H1 (cell line): ENCODE data around the gene PNLIPRP1. TPM values are rescaled to one million over a fixed set of nuclear protein-coding genes. Genes with fewer than 3 reads are reported as not detected.

ENCODE experiments used
- CTCF ChIA-PET: fragments of 300-600 bp; sonication (Branson Sonifier 250); formaldehyde crosslinking; loops from one replicate; lab custom pipeline; 2021; ENCODE audit not compliant: partially characterized antibody; lab: Charles Lee
- POLR2A ChIA-PET: fragments of 300-600 bp; sonication (Branson Sonifier 250); formaldehyde crosslinking; loops from one replicate; lab custom pipeline; 2021; ENCODE audit warnings: inconsistent platforms; ENCODE audit not compliant: partially characterized antibody; lab: Charles Lee
- DNase-seq, 2 experiments: peaks; one replicate each; pipeline versions ENCODE4 v3.0.0 to v3.0.0-alpha.2; 2010 to 2022; ENCODE audit warnings: low spot score in 2 of 2, low read depth in 1 of 2, mixed read lengths in 1 of 2
- FAIRE-seq: peaks from 2 replicates; lab custom pipeline; 2011; peaks lifted over from hg19 to GRCh38; lab: Jason Lieb, UNC
- H2AFZ ChIP-seq: 2 replicates; pipeline ENCODE4 v1.8.1; 2012; ENCODE audit warnings: low read length, inconsistent platforms
- H2AK5ac ChIP-seq: 2 replicates; pipeline ENCODE4 v1.6.1; 2013; ENCODE audit warnings: low read depth, low read length
- H2BK120ac ChIP-seq: replicated peaks from 2 replicates; pipeline ENCODE3; 2013; ENCODE audit warnings: low read depth, low read length, inconsistent platforms
- H2BK12ac ChIP-seq: 2 replicates; pipeline ENCODE4 v1.6.1; 2013; ENCODE audit warnings: low read depth, low read length
- H2BK15ac ChIP-seq: 2 replicates; pipeline ENCODE4 v1.6.1; 2013; ENCODE audit warnings: low read length
- H2BK20ac ChIP-seq: 2 replicates; pipeline ENCODE4 v1.6.1; 2013; ENCODE audit warnings: low read length
- H2BK5ac ChIP-seq: 2 replicates; pipeline ENCODE4 v1.6.1; 2013; ENCODE audit warnings: low read depth, low read length
- H3K14ac ChIP-seq: 2 replicates; pipeline ENCODE4 v1.6.1; 2013; ENCODE audit warnings: inconsistent platforms; ENCODE audit not compliant: insufficient read length
- H3K18ac ChIP-seq: 2 replicates; pipeline ENCODE4 v1.6.1; 2013; ENCODE audit warnings: low read length; ENCODE audit errors: extremely low read depth
- H3K23ac ChIP-seq: 2 replicates; pipeline ENCODE4 v1.6.1; 2013; ENCODE audit warnings: inconsistent platforms; ENCODE audit not compliant: insufficient read length
- H3K23me2 ChIP-seq: 2 replicates; pipeline ENCODE4 v1.6.1; 2013; ENCODE audit warnings: low read depth, low read length
- H3K27ac ChIP-seq: 2 replicates; pipeline ENCODE4 v1.6.1; 2011; ENCODE audit warnings: low read depth, low read length, inconsistent platforms
- H3K27me3 ChIP-seq, 4 experiments: replicated peaks in 1 of 4; 1 replicate in 1 of 4; 2 replicates in 3 of 4; pipeline versions ENCODE4 v1.6.1 to v1.8.1; 2011 to 2013; ENCODE audit warnings: low read length in 3 of 4, mild to moderate bottlenecking in 3 of 4, inconsistent platforms in 2 of 4, mixed read lengths in 2 of 4, moderate library complexity in 1 of 4; ENCODE audit not compliant: control insufficient read depth in 3 of 4, insufficient read depth in 3 of 4; ENCODE audit errors: extremely low read depth in 1 of 4
- H3K36me3 ChIP-seq, 4 experiments: 2 replicates each; pipeline versions ENCODE4 v1.6.1 to v1.8.1; 2011 to 2013; ENCODE audit warnings: mild to moderate bottlenecking in 4 of 4, low read length in 3 of 4, moderate library complexity in 2 of 4, control low read depth in 1 of 4, inconsistent platforms in 1 of 4; ENCODE audit not compliant: insufficient read depth in 4 of 4, control insufficient read depth in 2 of 4
- H3K4ac ChIP-seq: replicated peaks from 2 replicates; pipeline ENCODE3; 2013; ENCODE audit warnings: low read length, low read depth, mixed read lengths, inconsistent platforms; ENCODE audit not compliant: insufficient read length
- H3K4me1 ChIP-seq, 4 experiments: replicated peaks in 1 of 4; 1 replicate in 1 of 4; 2 replicates in 3 of 4; pipeline versions ENCODE4 v1.6.1 to v1.8.1; 2011 to 2013; ENCODE audit warnings: low read length in 3 of 4, inconsistent platforms in 2 of 4, mixed read lengths in 1 of 4; ENCODE audit not compliant: insufficient read depth in 4 of 4, control insufficient read depth in 3 of 4
- H3K4me2 ChIP-seq, 2 experiments: 2 replicates each; pipeline versions ENCODE4 v1.6.1 to v1.8.1; 2011 to 2013; ENCODE audit warnings: low read depth in 2 of 2, low read length in 2 of 2, control low read depth in 1 of 2, inconsistent platforms in 1 of 2, mild to moderate bottlenecking in 1 of 2; ENCODE audit not compliant: insufficient read depth in 1 of 2
- H3K4me3 ChIP-seq, 4 experiments: fragments of 200-600, 300-600 bp in 1 of 4; sonication (generic), shearing (Covaris generic), sonication (Bioruptor Twin) in 1 of 4; 2 replicates each; pipeline versions ENCODE4 v1.5.1 to v1.8.1; 2011 to 2016; ENCODE audit warnings: low read length in 4 of 4, low read depth in 3 of 4, control low read depth in 2 of 4, inconsistent platforms in 2 of 4, mild to moderate bottlenecking in 2 of 4, mixed read lengths in 1 of 4, moderate library complexity in 1 of 4; ENCODE audit not compliant: insufficient read depth in 2 of 4; ENCODE audit errors: extremely low read depth in 1 of 4
- H3K56ac ChIP-seq: replicated peaks from 2 replicates; pipeline ENCODE3; 2013; ENCODE audit warnings: low read depth, mild to moderate bottlenecking, mixed read lengths, low read length, inconsistent platforms; ENCODE audit not compliant: insufficient read length
- H3K79me1 ChIP-seq: 2 replicates; pipeline ENCODE4 v1.6.1; 2013; ENCODE audit warnings: low read depth, low read length, control low read depth
- H3K79me2 ChIP-seq, 2 experiments: 2 replicates each; pipeline versions ENCODE4 v1.6.1 to v1.8.1; 2012 to 2013; ENCODE audit warnings: low read length in 2 of 2, mild to moderate bottlenecking in 2 of 2, inconsistent platforms in 1 of 2; ENCODE audit not compliant: insufficient read depth in 2 of 2, control insufficient read depth in 1 of 2
- H3K9ac ChIP-seq, 4 experiments: replicated peaks in 1 of 4; 1 replicate in 1 of 4; 2 replicates in 3 of 4; pipeline versions ENCODE4 v1.6.1 to v1.8.1; 2011 to 2013; ENCODE audit warnings: low read depth in 3 of 4, low read length in 3 of 4, control low read depth in 2 of 4, mild to moderate bottlenecking in 2 of 4, moderate library complexity in 2 of 4, inconsistent platforms in 1 of 4; ENCODE audit errors: extremely low read depth in 1 of 4
- H3K9me3 ChIP-seq, 2 experiments: 2 replicates each; pipeline versions ENCODE4 v1.6.1 to v1.8.1; 2012 to 2013; ENCODE audit warnings: mild to moderate bottlenecking in 2 of 2, moderate library complexity in 2 of 2, control low read depth in 1 of 2, inconsistent platforms in 1 of 2, low read depth in 1 of 2, low read length in 1 of 2, mixed read lengths in 1 of 2; ENCODE audit not compliant: insufficient read depth in 2 of 2
- H4K20me1 ChIP-seq, 2 experiments: replicated peaks in 1 of 2; 2 replicates each; pipeline versions ENCODE3 to v1.8.1; 2011 to 2013; ENCODE audit warnings: inconsistent platforms in 2 of 2, low read length in 2 of 2, mild to moderate bottlenecking in 1 of 2; ENCODE audit not compliant: insufficient read depth in 2 of 2, control insufficient read depth in 1 of 2
- H4K5ac ChIP-seq: 2 replicates; pipeline ENCODE4 v1.6.1; 2013; ENCODE audit warnings: low read length, low read depth, mixed read lengths, inconsistent platforms; ENCODE audit not compliant: insufficient read length
- H4K8ac ChIP-seq: 2 replicates; pipeline ENCODE4 v1.8.0; 2013; ENCODE audit warnings: mild to moderate bottlenecking, moderate library complexity, low read length, inconsistent platforms; ENCODE audit not compliant: insufficient read depth; ENCODE audit errors: extremely low read depth
- H4K91ac ChIP-seq: replicated peaks from 2 replicates; pipeline ENCODE3; 2013; ENCODE audit warnings: low read length, mixed read lengths, inconsistent platforms; ENCODE audit not compliant: insufficient read length
- CTBP2 ChIP-seq: IDR thresholded peaks from 2 replicates; pipeline ENCODE4 v1.7.0; 2011; ENCODE audit warnings: borderline replicate concordance, mild to moderate bottlenecking, moderate library complexity, mixed read lengths, low read length; ENCODE audit not compliant: insufficient read depth, insufficient read length
- FOSL1 ChIP-seq: IDR thresholded peaks from 2 replicates; pipeline ENCODE4 v1.6.1; 2011; ENCODE audit warnings: mild to moderate bottlenecking, low read depth, low read length, moderate library complexity; ENCODE audit not compliant: insufficient read depth
- GTF2F1 ChIP-seq: IDR thresholded peaks from 2 replicates; pipeline ENCODE4 v1.6.1; 2012; ENCODE audit warnings: low read depth, low read length, improper control_type of control experiment, borderline replicate concordance
- HDAC6 ChIP-seq: IDR thresholded peaks from one replicate; pipeline ENCODE4 v1.7.1; 2012; ENCODE audit warnings: low read depth, mild to moderate bottlenecking, inconsistent platforms, low read length, moderate library complexity
- RAD21 ChIP-seq, 2 experiments: IDR thresholded peaks in 1 of 2; conservative IDR thresholded peaks in 1 of 2; 2 replicates each; pipeline ENCODE4 v1.6.1; 2011; ENCODE audit warnings: low read depth in 2 of 2, low read length in 2 of 2, improper control_type of control experiment in 1 of 2, inconsistent platforms in 1 of 2, mild to moderate bottlenecking in 1 of 2, moderate library complexity in 1 of 2
- SIN3A ChIP-seq, 2 experiments: IDR thresholded peaks in 1 of 2; conservative IDR thresholded peaks in 1 of 2; 2 replicates each; pipeline ENCODE4 v1.6.1; 2011 to 2012; ENCODE audit warnings: low read length in 2 of 2, improper control_type of control experiment in 1 of 2, low read depth in 1 of 2, mild to moderate bottlenecking in 1 of 2
- TAF7 ChIP-seq: optimal IDR thresholded peaks from 2 replicates; pipeline ENCODE3; 2011; ENCODE audit warnings: low read depth, mild to moderate bottlenecking, inconsistent platforms, low read length, moderate library complexity, borderline replicate concordance
- WGBS, 2 experiments: shearing (Covaris generic) in 1 of 2; methylation state at CpG; one replicate each; pipeline versions ENCODE4 v1.1.6 to v1.1.7; 2013 to 2015; ENCODE audit warnings: low lambda C conversion rate in 2 of 2, mixed read lengths in 2 of 2, inconsistent platforms in 1 of 2, low coverage in 1 of 2, missing lambda C conversion rate in 1 of 2; ENCODE audit not compliant: insufficient replicate concordance in 2 of 2, insufficient coverage in 1 of 2, insufficient read length in 1 of 2; ENCODE audit errors: extremely low coverage in 1 of 2, missing lambda C conversion rate in 1 of 2; 5-methylcytosine and 5-hydroxymethylcytosine counted together
- polyA plus RNA-seq, 7 experiments: library from polyadenylated mRNA; depleted of rRNA in 3 of 7; stranded (reverse) in 5 of 7; unstranded in 2 of 7; fragments of >200 nt in 5 of 7; fragments of 200-250 nt in 2 of 7; gene quantifications; 1 replicate in 5 of 7; 2 replicates in 1 of 7; 4 replicates in 1 of 7; pipeline versions ENCODE4 v1.2.1 to v1.2.3, GENCODE V29; 2011 to 2013; ENCODE audit warnings: missing spikeins in 2 of 7, mixed read lengths in 2 of 7
- total RNA-seq: library from RNA; stranded (reverse); fragmentation: NEBNext Ultra II Directional; extraction: Animal tissue kit (Norgen Biotek cat#: 25700); gene quantifications from 2 replicates; pipeline ENCODE4 v1.2.1, GENCODE V29; 2021
- TF ChIP-seq, protein P1 (sequence below), 3 experiments: IDR thresholded peaks; 1 replicate in 2 of 3; 2 replicates in 1 of 3; pipeline versions ENCODE4 v1.5.1 to v1.6.1; 2011; ENCODE audit warnings: low read length in 3 of 3, mild to moderate bottlenecking in 3 of 3, inconsistent platforms in 2 of 3, low read depth in 1 of 3, moderate library complexity in 1 of 3; ENCODE audit not compliant: insufficient read depth in 1 of 3; ENCODE audit errors: control extremely low read depth in 1 of 3
- TF ChIP-seq, protein P2 (sequence below): IDR thresholded peaks from 2 replicates; pipeline ENCODE4 v1.6.1; 2011; ENCODE audit warnings: low read depth, mild to moderate bottlenecking, low read length; ENCODE audit not compliant: insufficient read depth

Gene PNLIPRP1
- total and polyA plus RNA-seq, 2 of the 8 experiments (the other 6 are each of a cell fraction or from before 2014, with no cell fraction given), result not detected

DNA sequence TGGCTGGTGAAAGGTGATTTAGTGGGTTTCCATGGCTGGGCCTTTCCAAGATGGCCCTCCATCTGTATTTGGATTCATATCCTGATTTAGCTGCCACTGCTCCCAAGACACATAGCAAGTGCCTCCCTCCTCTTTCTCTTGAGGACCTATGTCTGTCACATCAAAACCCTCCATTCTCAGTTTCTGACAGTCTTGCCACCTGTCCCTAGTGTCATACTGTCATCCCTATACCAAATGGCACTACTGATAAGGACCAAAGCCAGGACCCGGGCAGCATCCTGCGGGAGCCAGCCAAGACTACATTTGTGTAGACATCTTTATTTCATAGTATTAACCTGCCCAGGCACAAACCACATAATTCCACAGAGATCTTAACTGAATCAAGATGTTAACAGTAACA, 64.8 kb downstream of the PNLIPRP1 start:
- Histone ChIP-seq H3K23ac (no peak overlapping the region), H3K36me3 (no peaks in the 10 kb centered on the region), H3K56ac (no peak overlapping the region), H3K27me3 (no peaks in the 10 kb centered on the region), H3K27ac (no peak overlapping the region), H2BK120ac (no peak overlapping the region), H3K9me3 (no peaks in the 10 kb centered on the region), H4K91ac (no peak overlapping the region), H3K4me2 (no peak overlapping the region), H2AFZ (no peak overlapping the region), H4K8ac (no peak overlapping the region), H3K9ac (no peak overlapping the region), H4K20me1 (no peaks in the 10 kb centered on the region), H3K79me2 (no peaks in the 10 kb centered on the region), H2BK12ac (no peak overlapping the region), H2AK5ac (no peak overlapping the region), H3K4me3 (no peak overlapping the region), H2BK20ac (no peak overlapping the region), H3K4ac (no peak overlapping the region), H3K4me1 (no peaks in the 10 kb centered on the region), H4K5ac (no peak overlapping the region), H3K14ac (no peak overlapping the region), H2BK15ac (no peak overlapping the region), H3K79me1 (no peaks in the 10 kb centered on the region), H2BK5ac (no peak overlapping the region), H3K23me2 (no peaks in the 10 kb centered on the region; the same call in 1 of the 2 replicates), H3K18ac (no peak overlapping the region)
- DNase-seq (no peak), FAIRE-seq (no peak)
- WGBS, 2 experiments, result 97% methylated on average over 2 of the region's 2 CpGs; no CpG with 5 or more reads in 1 of the 2 experiments
- ChIA-PET POLR2A (interaction anchor here (1.1 to 1.2 kb wide), 2 partner anchors 8 to 13 kb away, joined by 3 to 4 read pairs; no protein-coding TSS in a partner anchor), CTCF (interaction anchor here (0.6 to 7.6 kb wide), 31 partner anchors 8 to 728 kb away, joined by 3 to 66 read pairs (median 4); partner anchors contain the start of gene HSPA12A)
- no peak for TF ChIP-seq SIN3A (conservative IDR thresholded peaks at IDR 0.05 in 1 of 2, IDR thresholded peaks at IDR 0.05 in 1 of 2; ENCODE audit: low read depth in 1 of 2, low read length in 2 of 2)
- no peak for TF ChIP-seq RAD21 (IDR thresholded peaks at IDR 0.05 in 1 of 2, conservative IDR thresholded peaks at IDR 0.05 in 1 of 2; ENCODE audit: low read depth in 2 of 2, low read length in 2 of 2)
- TF ChIP-seq CTBP2, result no peak
- TF ChIP-seq GTF2F1, result no peak
- TF ChIP-seq HDAC6, result no peak
- TF ChIP-seq, protein P1, sequence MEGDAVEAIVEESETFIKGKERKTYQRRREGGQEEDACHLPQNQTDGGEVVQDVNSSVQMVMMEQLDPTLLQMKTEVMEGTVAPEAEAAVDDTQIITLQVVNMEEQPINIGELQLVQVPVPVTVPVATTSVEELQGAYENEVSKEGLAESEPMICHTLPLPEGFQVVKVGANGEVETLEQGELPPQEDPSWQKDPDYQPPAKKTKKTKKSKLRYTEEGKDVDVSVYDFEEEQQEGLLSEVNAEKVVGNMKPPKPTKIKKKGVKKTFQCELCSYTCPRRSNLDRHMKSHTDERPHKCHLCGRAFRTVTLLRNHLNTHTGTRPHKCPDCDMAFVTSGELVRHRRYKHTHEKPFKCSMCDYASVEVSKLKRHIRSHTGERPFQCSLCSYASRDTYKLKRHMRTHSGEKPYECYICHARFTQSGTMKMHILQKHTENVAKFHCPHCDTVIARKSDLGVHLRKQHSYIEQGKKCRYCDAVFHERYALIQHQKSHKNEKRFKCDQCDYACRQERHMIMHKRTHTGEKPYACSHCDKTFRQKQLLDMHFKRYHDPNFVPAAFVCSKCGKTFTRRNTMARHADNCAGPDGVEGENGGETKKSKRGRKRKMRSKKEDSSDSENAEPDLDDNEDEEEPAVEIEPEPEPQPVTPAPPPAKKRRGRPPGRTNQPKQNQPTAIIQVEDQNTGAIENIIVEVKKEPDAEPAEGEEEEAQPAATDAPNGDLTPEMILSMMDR (IDR thresholded peaks at IDR 0.05; ENCODE audit: control extremely low read depth in 1 of 3, insufficient read depth in 1 of 3, low read depth in 1 of 3, low read length in 3 of 3), result no peak
- TF ChIP-seq, protein P2, sequence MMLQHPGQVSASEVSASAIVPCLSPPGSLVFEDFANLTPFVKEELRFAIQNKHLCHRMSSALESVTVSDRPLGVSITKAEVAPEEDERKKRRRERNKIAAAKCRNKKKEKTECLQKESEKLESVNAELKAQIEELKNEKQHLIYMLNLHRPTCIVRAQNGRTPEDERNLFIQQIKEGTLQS, result no peak
- no peak for TF ChIP-seq FOSL1
- TF ChIP-seq TAF7, result no peak
